CD4-positive, alpha-beta T cell treated with Interleukin-15 for 4 hours (primary cell): ENCODE results near the gene RNF187.

Experiments used
- DNase-seq: peaks from one replicate; pipeline ENCODE4 v3.0.0-alpha.2; 2020; ENCODE audit warnings: low spot score

Gene RNF187

DNA sequence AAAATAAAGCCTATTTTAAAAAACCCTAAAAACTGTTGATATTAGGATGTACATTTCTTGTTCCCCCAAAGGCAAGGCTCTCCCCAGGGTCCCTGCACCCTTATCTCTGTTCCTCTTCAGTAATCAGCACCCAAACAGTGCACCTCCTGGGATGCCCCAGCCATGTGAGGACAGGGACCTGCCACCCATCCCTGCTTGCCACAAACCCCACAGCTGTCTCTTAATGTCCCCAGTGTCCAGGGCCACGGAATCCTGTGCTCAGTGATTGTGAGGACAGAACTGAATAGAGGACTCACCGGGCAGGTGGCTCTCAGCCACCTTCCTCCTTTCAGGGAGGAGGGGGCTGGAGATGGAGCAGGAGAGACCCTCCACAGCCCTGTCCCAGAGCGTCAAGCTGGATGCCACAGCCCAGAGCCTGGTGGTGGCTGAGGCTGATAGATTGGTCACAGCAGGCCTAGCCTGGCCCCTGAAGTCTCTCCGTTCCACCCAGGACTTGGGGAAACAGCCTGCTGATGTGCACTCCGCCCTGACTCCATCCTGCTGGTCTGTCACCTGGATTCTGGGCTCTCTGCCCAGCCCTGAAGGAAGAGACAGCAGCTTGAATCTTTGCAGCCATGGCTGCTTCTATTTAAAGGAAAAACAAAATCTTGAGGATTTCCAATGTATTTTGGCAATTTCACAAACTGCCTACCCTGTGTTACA is 23.1 kb downstream of the RNF187 start:
- no peak for DNase-seq

DNA sequence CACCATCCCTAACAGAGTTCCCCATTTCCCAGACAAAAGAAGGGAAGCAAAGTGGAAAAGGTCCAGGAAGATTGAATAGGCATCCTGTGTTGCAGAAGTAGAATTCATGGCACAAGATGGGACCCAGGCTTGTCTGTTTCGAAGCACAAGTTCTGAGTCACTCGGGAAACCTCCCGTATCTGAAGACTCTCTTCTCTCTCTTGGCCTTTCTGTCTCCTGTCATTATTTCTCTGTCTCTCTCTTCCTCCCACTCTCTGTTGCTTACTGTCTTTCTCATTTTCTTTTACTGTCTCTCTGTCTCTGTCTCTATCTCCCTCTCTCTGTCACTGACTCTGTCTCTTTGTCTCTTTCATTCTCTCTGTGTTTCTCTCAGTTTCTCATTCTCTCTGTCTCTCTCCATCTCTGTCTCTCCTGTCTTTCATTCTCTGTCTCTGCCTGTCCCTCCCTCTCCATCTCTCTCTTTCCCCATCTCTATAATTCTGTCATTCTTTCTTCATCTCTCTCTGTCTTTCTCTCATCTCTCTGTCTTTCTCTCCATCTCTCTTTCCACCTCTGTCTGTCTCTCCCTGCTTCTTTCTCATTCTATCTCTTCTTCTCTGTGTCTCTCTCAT is 23.7 kb downstream of the RNF187 start:
- DNase-seq, result no peak

DNA sequence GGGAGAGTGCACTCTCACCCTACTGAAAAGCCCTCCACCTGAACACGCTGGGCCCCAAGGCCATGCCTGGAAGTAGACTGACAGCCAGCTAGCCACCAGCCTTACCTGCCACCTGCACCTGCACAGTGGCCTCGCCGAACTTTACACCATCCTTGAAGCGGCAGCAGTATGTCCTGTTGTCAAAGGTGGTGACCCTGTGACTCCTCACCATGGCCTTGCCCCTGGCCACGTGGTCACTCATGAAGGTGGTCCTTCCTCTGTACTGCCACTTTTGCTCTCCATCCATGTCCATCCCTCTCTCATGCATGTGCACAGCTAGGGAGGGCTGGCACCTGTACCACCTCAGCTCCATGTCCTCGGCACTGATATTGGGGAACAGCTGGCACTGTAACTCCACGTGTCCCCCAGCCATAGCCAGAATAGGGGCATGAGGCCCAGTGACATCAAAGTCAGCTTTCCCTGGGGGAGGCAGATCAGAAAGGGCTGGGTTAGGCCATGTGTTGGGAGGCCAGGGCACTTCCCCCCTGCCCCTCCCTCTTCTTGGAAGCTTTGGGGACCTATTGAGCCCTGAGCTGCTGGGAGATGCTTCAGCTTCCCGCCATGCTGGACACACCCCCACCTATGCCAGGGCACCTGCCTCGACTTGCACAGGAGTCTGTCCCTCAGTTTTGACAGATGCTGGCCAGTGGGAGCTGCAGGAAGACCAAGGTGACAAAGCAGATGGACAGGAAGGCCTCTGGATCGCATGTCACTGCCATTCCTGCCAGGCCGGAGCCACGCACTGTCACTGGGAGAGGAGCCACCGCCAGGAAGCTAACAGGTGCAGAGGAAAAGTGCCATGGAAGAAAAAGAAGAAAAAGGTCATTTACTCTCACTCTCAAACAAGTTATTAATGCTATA is 24.6 kb downstream of the RNF187 start:
- no peak for DNase-seq

DNA sequence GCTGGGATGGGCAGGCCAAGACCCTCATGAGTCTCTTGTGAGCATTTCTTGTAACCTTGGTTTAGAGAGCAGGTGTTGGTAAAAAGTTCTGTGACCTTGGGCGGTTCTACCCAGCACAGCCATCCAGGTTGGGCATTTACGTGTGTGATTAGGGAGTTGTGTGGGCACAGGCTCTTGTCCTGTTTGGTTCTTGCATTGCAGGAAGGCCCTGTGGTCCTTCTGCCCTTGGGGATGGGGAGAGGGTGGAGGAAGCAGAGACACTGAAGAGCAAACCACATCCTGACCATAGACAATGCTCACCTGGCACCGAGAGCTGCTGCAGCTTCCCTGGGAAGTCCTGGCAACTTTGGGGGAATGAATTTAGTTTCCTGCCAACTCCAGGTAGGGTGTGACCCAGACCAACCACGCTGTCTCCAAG is 25.6 kb downstream of the RNF187 start:
- DNase-seq, result no peak

DNA sequence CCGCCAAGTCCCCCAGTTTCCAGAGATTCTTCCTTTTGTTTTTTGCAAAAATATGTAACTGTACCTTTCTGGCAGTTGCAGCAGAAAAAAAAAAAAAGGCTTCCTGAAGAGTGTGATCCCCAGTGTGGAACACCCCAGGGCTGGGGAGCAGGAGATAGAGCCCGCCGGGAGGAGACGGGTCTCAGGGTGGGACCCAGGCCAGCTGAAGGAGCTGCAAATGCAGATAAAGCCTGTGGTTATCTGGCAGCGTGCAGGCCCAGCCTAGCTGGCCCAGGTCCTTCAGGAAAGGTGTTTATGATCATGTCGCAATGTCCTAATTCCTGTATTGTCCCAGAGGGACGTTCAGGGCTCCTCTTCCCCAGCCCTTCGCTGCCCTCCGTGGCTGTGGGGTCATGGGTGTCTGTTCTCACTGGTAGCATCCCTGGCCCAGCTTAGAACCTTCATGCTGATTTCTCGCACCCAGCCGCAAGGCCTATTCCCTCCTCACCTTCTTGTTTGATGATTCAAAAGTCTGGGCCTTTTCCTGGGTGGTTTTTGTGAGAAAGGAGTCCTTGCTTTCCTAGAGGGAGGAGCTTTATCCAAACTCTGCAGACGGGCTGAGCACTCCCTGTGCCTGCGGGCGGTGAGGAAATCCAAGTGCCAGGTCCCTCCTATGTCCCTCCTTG is 26.2 kb downstream of the RNF187 start:
- DNase-seq, result no peak

DNA sequence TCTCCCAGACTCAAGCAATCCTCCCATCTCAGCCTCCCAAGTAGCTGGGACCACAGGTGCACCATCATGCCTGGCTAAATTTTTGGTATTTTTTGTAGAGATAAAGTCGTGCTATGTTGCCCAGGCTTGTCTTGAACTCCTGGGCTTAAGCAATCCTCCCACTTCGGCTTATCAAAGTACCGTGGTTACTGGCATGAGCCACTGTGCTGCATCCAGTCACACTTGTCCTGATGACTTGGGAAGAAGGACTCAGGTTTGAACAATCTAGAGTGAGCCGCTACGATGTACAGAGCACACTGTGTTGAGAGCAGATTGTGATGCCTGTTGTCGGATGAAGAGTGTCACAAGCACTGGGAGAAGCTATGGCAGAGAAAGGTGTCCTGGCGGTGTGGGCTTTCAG is 27.2 kb downstream of the RNF187 start:
- no peak for DNase-seq

DNA sequence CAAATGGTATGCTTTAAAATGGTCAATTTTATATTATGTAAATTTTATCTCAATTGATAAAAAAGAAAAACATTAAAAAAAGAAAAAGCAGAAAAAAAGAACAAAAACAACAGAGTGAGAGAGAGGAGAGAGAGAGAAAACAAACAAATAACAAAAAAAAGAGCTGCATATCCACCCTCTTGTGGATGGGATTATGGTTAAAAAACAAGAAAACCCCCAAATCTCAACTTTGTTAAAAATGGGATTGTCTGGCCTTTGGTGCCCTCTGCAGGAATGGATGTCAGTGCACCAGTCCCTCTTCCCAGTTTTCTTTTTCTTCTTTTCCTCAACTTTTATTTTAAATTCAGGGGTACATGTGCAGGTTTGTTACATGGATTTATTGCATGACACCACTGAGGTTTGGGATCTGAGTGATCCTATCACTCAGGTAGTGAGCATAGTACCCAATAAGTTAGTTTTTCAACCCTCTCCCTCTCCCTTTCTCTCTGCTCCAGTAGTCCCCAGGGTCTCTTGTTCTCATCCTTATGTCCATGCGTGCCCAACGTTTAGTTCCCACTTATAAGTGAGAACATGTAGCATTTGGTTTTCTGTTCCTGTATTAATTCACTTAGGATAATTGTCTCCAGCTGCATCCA is 28.1 kb downstream of the RNF187 start:
- DNase-seq, result peak; percentile 38

DNA sequence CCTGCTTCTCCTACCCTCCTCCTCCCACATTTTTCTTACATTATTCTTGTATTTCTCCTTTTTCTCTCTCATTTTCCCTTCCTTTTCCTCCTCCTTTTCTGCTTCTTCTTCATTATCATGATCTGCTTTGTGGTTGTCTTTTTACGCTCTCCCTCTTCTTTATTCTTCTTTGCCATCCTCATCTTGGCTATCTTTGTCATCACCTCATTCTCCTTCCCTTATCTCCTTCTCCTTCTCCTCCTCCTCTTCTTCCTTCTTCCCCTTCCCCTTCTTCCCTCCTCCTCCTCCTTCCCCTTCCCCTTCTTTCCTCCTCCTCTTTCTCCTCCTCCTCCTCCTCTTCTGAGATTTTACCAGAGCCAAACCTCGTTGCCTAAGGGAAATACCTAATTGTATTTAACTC is 30.5 kb downstream of the RNF187 start:
- no peak for DNase-seq

DNA sequence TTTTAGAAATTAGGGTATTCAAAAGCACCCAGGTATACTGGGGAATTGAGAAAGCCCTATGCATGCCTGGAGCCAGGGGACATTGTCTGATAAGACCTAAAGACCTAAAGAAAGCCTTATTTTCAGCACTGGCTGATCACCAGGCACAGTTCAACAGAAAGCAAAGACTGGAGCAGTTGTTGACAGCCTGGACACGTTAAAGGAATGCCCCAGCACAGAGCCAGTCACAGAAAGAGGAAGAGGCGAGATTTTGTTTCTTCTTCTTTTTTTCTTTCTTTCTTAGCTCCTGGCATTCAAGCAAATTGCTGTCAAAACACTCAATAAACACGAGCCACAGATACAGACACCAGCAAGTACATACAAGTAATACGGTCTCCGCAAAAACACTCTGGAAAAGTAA is 40.4 kb downstream of the RNF187 start:
- no peak for DNase-seq

DNA sequence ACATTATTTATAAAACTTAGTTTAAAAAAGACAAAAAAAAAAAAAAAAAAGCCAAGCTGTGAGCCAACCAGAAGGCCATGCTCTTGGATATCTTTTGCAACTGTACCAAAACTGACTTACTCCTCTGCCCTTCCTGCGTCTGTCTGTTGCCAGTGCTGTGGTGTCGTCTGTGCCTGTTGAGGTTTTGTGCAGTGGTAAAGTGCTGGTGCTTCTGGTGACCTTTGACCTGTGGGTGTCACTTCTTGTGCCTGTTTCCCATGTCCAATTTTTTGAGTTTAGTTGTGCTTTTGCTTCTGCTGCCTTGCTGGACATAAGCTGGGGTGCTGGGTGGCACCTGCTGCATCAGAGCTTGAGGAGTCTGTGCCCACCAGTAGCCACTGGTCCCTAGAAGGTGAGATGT is 41.4 kb downstream of the RNF187 start:
- DNase-seq, result no peak

DNA sequence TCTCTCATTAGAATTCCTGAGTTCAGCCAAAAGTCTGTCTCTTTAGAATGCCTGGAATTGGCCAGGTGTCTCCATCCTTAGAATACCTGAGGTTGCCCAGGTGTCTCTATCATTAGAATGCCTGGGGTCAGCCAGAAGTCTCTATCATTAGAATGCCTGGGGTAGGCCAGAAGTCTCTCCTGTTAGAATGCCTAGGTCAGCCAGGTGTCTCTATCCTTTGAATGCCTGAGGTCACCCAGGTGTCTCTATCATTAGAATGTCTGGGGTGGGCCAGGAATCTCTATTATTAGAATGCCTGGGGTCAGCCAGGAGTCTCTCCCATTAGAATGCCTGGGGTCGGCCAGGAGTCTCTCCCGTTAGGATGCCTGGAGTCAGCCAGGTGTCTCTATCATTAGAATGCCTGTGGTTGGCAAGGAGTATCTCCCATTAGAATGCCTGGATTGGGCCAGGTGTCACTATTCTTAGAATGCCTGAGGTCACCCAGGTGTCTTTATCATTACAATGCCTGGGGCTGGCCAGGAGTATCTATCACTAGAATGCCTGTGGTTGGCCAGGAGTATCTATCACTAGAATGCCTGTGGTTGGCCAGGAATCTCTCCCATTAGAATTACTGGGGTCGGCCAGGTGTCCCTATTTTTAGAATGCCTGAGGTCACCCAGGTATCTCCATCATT is 43.0 kb downstream of the RNF187 start:
- no peak for DNase-seq

DNA sequence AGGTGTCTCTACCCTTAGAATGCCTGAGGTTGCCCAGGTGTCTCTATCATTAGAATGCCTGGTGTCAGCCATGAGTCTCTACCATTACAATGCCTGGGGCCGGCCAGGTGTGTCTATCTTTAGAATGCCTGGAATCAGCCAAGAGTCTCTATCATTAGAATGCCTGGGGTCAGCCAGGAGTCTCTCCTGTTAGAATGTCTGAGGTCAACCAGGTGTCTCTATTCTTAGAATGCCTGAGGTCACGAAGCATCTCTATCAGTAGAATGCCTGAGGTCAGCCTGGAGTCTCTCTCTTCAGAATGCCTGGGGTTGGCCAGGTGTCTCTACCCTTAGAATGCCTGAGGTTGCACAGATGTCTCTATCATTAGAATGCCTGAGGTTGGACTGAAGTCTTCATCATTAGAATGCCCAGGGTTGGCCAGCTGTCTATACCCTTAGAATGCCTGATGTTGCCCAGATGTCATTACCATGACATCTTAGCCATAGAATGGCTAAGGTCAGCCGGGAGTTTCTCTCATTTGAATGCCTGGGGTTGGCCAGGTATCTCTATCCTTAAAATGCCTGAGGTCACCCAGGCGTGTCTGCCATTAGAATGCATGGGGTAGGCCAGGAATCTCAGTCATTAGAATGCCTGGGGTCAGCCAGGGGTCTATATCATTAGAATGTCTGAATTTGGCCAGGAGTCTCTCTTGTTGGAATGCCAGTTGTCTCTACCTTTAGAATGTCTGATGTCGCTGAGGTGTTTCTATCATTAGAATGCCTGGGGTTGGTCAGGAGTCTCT is 44.0 kb downstream of the RNF187 start:
- no peak for DNase-seq

DNA sequence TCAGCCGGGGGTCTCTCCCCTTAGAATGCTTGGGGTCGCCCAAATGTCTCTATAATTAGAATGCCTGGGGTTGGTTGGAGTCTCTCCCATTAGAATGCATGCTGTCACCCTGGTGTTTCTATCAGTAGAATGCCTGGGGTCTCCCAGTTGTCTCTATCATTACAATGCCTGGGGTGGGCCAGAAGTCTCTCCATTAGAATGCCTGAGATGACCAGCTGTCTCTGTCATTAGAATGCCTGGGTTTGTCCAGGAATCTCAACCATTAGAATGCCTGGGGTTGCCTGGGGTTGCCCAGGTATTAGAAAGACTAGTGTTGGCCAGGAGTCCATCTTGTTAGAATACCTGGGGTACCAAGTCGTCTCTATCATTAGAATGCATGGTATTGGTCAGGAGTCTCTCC is 51.6 kb downstream of the RNF187 start:
- DNase-seq, result no peak

DNA sequence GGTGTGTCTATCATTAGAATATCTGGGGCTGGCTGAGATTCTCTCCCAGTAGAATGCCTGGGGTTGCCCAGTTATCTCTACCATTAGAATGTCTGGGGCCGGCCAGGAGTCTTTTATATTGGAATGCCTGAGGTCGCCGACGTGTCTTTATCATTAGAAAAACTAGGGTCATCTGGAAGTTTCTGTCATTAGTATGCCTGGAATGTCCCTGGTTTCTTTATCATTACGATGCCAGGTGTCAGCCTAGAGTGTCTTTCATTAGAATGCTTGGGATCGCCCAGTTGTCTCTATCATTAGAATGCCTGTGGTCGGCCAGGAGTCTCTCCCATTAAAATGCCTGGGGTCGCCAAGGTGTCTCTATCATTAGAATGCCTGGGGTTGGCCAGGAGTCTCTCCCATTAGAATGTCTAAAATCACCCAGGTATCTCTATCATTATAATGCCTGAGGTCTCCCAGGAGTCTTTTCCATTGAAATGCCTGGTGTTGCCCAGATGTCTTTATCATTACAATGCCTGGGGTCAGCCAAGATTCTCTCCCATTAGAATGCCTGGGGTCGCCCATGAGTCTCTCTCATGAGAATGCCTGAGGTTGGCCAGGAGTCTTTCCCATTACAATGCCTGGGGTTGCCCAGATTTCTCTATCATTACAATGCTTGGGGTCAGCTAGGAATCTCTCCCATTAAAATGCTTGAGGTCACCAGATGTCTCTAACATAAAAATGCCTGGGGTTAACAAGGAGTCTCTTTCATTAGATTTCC is 53.2 kb downstream of the RNF187 start:
- no peak for DNase-seq

DNA sequence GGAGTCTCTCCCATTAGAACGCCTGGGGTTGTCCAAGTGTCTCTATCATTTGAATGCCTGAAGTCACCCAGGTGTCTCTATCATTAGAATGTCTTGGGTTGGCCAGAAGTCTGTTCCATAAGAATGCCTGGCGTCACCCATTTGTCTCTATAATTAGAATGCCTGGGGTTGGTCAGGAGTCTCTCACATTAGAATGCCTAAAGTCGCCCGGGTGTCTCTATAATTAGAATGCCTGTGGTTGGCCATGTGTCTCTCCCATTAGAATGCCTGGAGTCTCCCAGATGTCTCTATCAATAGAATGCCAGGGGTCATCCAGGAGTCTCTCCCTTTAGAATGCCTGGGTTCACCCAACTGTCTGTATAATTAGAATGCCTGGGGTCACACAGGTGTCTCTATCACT is 54.5 kb downstream of the RNF187 start:
- no peak for DNase-seq

DNA sequence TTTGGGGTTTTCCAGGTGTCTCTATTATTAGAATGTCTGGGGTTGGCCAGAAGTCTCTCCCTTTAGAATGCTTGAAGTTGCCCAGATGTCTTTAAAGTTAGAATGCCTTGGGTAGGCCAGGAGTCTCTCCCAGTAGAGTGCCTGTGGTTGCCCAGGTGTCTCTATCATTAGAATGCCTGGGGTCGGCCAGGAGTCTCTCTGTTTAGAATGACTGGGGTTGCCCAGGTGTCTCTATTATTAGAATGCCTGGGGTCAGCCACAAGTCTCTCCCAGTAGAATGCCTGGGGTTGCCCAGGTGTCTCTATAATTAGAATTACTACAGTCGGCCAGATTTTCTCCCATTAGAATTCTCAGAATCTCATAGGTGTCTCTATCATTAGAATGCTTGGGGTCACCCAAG is 55.2 kb downstream of the RNF187 start:
- no peak for DNase-seq

DNA sequence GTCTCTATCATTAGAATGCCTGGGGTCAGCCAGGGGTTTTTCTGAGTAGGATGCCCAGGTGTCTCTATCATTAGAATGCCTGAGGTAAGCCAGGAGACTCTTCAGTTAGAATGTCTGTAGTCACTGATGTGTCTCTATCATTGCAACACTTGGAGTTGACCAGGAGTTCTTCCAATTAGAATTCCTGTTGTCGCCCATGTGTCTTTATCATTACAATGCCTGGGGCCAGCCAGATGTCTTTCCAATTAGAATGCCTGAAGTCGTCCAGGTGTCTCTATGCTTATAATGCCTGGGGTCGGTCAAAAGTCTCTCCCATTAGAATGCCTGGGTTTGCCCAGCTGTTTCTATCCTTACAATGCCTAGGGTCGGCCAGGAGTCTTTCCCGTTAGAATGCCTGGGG is 55.8 kb downstream of the RNF187 start:
- no peak for DNase-seq

DNA sequence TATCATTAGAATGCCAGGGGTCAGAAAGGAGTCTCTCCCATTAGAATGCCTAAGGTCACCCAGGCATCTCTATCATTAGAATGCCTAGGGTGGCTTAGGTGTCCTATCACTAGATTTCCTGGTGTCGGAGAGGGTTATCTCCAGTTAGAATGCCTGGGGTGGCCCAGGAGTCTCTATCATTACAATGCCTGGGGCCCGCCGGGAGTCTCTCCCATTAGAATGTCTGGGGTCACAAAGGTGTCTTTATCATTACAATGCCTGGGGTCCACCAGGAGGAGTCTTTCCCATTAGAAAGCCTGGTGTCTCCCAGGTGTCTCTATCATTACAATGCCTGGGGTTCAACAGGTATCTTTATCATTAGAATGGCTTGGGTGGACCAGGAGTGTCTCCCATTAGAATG is 56.2 kb downstream of the RNF187 start:
- no peak for DNase-seq

DNA sequence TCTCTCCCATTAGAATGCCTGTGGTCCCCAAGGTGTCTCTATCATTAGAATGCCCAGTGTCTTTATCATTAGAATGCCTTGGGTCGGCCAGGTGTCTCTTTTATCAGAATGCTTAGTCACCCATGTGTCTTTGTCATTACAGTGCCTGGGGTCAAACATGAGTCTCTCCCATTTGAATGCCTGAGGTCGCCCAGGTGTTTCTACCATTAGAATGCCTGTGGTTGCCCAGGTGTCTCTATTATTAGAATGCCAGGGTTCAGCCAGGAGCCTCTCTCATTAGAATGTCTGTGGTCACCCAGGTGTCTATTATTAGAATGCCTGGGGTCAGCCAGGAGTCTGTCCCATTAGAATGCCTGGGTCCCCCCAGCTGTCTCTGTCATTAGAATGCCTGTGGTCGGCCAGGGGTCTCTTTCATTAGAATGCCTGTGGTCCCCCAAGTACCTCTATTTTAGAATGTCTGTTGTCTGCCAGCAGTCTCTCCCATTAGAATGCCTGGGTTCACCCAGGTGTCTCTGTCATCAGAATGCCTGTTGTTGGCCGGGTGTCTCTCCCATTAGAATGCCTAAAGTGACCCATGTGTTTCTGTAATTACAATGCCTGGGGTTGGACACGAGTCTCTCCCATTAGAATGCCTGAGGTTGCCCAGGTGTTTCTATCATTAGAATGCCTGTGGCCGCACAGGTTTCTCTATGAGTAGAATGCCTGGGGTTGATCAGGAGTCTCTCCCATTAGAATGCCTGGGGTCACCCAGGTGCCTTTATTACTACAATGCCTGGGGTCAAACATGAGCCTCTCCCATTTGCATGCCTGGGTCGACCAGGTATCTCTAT is 57.1 kb downstream of the RNF187 start:
- DNase-seq, result no peak
